ENCODE results near the gene KRT79. TPM values are rescaled to one million over a fixed set of nuclear protein-coding genes. Genes with fewer than 3 reads are reported as not detected.

Gene KRT79
- total RNA-seq, 1 experiment from 2014 or later, result 0.33 TPM

DNA sequence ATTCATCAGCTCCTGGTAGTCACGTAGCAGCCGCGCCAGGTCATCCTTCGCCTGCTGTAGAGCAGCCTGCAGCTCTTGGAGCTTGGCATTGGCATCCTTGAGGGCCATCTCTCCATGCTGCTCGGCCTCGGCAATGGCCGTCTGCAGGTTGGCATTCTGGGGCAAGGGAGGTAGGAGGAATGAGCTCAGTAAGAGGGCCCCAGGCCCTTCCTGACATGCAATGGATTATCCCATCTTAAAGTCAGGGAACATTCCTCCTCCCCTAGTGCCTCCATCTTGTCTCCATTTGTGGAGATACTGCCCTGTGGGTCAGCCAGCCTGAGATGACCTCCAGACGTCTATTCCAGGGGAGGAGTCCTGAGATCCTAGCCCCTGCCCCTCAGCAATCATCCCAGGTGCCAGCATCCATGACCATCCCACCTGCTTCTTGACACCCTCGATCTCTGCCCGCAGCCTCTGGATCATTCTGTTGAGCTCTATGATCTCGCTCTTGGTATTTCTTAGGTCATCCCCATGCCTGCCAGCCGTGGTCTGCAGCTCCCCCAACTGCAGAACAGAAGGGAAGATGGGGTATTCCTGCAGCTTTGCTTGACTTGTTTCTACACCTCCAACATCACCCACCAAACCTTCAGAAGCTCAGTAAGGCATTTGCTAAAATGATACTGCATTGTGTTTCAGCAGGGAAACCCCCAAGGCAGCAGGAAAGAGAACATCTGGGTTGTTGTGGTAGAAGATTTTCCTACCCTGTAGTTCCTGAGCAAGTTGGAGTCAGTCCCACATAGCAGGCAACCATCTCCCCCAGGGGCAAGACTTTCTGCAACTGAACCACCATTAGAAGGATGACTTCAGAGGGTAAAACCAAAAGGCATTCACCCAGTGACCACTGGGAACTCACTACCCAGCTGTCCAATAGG lies 42.6 kb downstream of the KRT79 start:
- no peak for DNase-seq (ENCODE audit: low spot score)

DNA sequence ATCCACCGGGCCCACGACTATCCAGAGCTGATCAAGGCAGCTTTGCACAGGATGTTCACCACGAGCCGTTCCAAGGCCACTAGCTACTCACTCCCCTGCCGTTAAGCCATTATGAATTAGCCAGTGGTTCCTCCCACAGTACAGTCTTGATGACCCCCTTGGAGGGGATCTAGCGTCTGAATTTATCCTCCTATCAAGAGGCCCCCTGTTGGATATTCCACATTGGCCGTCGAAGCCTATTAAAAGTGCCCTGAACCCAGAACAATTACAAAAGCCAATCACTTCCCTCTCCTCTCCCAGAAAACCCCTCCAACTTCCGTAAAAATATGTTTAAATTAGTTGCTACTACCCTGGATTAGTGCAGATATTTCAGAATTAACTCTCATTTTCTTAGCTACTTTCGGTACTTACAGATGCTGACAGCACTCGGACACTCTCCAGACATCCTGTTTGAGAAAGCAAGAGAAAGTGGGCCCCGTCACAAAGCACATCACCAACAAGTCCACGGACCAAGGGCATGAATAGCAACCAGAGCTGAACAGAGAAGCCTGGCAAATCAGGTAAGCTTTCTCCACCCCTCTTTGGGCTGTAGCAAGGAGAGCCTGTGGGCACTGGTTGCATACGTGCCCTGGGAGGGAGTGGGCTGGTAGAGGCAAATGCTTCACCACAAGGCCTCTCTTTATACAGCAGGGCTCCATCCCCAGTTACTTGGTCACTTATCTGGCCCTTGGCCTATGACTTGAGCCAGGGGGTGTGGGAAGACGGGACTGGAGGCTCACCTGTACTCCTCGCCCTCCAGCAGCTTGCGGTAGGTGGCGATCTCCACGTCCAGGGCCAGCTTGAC lies 43.5 kb downstream of the KRT79 start:
- no peak for DNase-seq (ENCODE audit: low spot score)

DNA sequence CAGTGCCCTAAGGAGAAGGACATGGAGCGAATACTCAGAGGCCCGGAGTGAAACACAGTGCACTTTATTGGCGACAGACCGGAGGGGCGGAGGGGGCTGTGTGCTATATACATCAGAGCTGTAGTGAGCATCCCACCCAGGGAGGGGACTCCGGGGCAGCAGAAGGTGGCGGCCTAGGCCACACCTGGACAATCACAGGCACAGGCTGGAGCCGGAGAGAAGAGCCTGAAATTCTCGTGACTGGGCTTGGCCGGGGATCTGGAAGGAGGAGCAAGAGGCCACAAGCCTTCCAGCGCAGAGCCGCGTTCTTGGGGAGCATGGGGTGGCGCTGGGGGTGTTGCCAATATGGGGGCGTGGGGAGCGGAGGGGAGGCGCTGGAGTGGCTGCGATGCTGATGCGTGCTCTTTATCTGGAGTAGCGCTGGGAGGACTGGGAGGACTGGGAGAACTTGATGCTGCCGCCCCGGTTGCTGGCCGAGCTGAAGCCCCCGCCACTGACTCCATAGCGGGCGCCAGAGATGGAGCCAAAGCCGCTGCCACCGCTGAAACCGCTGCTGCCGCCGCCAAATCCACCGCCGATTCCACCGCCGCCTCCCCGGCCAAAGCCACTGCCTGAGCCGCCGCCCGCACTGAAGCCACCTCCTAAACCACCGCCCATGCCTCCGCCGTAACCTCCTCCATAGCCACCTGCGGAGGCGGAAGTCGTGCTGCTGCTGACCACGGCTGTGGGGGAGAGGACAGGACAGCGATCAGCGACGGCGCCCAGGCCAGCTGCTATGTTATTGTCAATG lies 44.3 kb downstream of the KRT79 start:
- DNase-seq (ENCODE audit: low spot score), result no peak

DNA sequence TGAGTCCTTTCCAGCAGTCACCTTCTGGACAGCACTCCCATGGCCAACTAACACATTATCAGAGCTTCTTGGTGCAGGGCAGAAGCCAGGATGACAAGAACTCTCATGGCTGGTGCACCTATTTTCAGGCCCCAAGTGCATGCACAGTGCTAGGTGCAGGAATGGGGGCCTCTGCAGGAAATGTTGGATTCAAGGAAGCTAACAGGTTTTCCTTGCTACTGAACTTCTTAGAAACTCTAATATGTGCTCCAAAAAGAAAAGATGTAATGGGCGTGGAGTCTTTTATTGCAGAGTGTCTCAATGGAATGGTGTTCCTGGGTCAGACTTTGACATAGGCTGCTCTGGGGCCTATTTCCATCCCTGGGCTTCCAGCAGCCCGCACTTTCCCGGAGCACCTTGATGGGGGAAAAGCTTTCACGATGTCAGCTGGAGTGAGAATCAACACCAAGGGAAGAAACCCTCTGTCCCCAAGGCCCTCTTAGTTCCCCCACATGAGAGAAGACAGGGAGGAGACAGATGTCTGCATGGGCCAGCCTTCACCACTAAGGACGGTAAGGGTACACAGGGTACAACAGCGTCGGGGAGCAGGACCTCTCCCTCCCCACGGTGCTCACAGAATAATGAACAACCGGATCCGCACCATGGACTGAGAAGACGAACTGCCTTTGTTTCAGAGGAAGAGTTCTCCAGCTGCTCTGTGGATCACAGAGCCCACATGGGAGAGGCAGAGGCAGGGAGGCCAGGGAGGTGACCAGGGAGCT lies 45.1 kb downstream of the KRT79 start:
- DNase-seq (ENCODE audit: low spot score), result no peak

DNA sequence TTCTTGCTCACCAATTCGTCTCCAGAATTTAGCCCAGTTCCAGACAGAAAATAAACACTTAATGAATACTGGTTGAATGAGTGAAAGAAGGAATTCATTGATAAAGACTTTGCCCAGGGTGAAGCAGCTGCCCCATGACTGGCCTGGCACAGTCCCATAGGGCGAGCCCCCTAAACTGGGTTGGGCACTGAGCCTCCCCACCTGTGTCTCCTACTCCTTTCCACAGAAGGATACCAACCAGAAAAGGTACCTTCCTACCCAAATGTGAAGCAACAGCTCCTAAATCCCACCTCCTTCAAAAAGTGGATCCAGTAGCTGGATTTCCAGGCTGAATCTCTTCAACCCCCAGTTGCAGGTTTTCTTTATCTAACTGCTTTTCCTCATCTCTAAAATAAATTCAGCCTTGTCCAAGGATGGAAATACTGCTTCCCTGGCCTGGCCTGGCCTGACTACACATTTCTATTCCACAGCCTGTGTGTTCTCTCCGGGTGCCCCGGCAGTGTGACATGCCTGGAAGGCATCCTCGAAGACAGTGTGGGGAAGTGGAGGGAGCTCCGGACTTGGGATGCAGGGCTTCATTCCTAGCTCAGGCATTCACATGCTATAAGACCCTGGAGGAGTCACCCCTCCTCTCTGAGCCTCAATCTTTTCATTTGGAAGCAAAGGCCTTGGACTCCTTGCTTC lies 45.8 kb downstream of the KRT79 start:
- DNase-seq (ENCODE audit: low spot score), result no peak

DNA sequence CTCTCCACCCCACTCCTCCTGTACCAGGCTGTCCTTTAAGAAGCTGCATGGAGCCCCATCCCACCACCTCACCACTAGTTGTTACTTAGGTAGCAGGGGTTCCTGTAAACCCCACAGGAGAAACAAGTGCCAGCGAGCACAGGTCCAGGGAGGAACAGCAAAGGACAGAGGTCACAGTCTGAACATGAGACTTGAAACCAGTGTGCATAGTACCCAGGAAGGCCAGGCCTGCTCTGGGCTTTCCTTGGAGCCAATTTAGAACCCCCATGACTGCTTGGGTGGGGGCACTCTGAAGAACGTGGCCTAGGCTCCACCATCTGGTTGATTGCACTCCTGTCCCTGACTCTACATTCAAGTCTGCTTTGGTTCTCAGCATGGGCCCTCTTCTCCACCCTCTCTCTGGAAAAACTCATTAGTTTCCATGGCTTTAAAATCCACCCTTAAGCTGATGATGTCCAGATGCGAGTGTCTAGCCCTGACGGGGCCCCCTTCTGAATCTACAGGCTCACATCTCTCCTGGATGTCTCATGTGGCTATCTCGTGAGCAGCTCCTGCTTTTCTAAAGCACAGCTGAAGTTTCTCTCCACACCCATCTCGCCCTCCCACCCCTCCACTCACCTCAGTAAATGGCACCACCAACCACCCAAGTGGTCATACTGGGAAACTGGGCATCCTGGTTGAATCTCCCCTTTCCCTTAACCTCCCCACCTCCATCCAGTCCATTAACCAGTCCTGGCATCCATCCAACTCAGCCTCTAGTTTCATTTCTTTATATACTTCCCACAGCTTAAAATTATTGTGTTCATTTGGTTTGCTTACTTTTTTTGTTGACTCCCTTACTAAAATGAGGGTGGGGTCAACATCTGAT lies 46.6 kb downstream of the KRT79 start:
- DNase-seq (ENCODE audit: low spot score), result no peak

DNA sequence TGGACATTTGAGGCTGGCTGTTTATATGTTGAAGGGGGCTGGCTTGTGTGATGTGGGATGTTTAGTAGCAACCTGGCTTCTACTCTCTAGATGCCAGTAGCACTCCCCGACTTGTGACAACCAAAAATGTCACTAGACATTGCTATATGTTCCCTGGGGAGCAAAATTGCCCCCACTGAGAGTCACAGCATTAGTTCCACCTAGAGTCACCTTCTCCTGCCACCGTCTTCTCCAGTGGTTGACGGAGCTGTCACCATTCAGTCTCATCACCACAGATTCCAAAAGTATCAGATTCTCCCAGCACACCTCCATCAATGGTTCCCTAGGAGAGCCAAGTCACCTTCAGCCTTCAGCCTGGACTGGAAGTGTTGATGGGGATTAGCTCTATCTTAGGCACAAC lies 49.2 kb downstream of the KRT79 start:
- no peak for DNase-seq (ENCODE audit: low spot score)

DNA sequence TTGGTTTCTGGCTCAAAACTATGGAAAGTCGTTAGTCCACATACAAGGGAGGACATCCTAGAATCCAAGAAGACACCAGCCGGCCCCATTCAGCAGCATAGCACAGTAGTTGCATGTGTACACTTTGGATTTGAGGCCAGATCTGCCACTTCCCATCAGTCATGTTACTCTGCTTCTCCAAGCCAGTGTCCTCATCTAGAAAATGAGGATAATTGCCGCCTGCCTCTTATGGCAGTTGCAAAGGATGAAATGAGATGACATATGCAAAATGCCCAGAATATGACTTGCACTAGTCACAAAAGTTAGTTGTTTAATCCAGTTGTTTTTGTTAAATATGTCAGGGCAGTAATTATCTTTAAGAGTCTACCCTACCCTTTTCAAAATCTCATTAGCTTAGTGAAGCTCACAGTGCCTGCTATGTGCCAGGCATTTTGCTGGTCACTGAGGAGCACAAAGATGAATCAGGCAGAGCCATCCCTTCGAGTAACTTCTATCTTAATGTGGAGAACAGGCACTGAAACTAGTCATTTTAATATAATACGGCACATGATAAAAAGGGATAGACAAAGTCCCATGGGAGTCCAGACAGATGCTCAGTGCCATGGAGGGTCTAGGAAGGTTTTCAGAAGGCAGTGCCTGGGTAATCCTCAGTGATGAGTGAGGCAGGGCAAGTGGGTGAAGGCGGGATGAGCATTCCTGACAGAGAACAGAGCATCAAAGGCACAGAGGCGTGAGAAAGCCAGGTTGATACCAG lies 50.4 kb downstream of the KRT79 start:
- no peak for DNase-seq (ENCODE audit: low spot score)

DNA sequence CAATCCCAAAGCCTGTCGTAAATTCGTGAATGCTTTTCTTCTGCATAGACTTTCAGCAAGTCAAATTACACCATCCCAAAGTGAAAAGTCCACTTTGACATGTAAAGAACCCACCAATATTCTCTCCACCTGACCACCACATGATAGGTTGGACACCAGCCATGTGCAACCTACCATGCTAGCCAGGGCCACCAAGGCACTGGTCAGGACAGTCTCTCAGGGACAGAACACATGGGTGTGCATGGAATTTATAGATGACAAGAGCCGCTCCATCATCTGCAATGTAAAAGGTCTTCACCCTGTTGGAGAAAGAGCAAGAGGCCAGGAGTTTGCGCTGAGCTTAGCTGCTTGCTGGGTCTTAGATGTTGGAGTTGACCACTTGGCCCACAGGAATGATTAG lies 51.6 kb downstream of the KRT79 start:
- DNase-seq (ENCODE audit: low spot score), result no peak

DNA sequence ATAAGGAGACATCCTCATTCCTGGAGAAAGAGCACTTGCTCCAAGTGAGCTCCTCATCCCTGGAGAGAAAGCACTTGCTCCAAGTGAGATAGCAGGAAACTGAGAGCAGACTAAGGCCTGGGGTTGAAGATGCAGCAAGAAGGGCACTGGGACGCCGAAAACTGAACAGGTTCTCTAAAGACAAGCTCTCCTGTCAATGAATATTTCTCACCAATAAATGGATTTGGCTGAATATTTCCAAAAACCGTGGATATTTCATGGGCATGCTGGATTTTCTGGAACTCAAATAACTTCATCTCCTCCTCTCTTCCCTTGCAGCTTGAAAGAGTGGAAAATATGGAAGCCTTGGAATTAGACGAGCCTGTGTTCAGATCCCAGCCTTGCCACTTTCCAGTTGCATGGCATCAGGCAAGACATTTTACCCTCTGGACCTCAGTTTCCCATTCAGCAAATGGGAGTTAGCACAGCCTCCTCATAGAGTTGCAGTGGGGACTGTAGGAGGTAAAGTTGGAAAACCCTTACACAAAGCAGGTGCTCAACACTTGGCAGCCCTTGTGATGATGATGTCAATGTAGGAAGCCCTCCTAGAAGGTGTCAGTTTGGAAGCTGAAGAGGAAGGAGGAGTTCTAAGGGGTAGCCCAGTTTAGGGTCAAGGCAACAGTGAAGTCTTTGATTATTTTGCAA lies 52.6 kb downstream of the KRT79 start:
- DNase-seq (ENCODE audit: low spot score), result no peak

DNA sequence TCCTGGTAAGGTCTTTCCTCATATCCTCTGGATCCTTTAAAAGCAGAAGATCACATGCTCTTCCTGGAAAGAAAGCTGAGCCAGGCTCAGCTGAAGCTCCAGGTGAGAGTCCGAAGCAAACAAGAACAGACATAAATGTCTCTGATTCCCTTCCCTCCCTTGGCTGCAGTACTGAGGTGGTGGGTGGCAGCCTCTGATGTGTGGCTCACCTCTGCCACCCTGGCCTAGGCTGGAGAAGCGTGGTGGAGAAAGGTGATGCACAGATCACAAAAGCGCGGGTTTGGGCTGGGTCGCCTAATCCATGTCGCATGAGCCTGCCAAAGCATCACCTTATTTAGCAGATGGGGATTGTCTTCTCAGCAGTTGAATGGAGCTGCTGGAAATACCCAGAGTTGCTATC lies 54.2 kb downstream of the KRT79 start:
- no peak for DNase-seq (ENCODE audit: low spot score)

DNA sequence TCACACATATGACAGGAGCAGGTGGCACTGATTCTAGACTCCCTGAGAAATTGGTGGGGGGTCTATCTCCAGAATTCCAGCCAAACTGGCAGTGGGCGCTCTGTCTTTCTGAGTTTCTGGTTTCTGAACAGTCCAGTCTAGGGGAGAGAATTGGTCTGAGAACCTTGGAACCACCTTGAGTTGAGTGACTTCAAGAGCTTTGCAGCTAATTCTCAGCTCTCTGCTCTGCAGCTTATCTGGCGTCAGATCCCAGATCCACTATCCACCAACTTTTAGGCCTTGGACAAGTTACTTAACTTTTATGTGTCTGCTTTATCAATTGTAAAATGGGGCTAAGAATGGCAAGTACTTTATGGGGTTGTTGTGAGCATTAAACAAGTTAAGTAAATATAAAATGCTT lies 55.3 kb downstream of the KRT79 start:
- DNase-seq (ENCODE audit: low spot score), result no peak

DNA sequence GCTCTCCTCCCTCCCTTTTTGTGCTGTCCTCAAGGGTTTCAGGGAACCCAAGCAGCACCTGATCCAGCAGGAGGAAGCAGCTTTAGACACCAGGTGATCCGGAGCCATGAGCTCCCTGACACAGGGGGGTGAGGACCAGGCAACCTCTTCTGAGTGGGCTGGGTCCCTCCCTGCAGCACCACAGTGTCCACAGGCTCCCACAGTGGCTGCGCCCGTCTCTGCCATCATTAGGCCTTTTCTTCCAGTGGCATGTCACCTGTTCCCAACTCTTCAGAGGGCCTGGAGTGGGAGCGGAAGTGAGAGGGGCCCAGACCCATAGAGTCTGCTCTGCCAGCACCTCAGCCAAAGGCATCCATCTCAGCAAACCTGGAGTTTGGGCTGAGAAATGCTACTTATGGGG lies 56.5 kb downstream of the KRT79 start:
- DNase-seq (ENCODE audit: low spot score), result no peak

DNA sequence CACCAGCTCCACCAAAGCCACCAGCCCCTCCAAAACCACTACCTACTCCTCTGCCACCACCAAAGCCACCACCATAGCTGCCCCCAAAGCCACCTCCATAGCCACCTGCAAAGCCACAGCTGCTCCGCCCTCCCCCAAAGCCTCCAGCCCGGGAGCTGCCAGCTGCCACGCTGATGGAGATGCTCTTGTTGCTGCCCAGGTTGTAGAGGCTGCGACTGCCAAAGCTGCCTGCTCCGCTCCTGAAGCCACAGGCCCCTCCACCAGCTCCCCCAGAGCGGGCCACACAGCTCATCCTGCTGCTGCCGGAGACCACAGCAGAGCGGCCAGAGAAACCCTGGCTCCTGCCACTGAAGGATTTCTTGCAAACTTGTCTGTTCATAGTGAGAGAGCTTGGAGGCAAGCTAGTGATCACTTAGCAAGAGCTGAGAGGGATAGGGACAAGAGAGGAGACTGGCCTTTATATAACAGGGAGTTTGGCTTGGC lies 57.2 kb downstream of the KRT79 start, which contains the start of gene KRT76:
KRT76 (minus strand) TSS at position 433 of the 483 bp plus-strand sequence; CDS start at position 379, 54 bp downstream.
- DNase-seq (ENCODE audit: low spot score), result no peak

DNA sequence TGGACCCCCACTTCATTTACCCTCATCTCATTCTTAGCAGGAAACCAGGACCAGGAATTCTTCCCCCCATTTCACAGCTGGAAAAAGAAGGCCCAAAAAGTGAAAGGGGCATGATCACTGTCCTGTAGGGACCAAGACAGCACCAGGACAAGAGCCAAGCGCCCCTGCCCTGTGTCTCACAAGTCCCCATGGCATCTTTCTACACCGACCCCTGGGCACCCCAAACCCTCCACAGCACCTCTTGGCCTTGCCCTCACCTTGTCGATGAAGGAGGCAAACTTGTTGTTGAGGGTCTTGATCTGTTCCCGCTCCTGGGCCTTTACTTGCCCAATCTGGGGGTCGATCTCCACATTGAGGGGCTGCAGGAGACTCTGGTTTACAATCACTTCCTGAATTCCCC lies 57.7 kb downstream of the KRT79 start:
- no peak for DNase-seq (ENCODE audit: low spot score)

DNA sequence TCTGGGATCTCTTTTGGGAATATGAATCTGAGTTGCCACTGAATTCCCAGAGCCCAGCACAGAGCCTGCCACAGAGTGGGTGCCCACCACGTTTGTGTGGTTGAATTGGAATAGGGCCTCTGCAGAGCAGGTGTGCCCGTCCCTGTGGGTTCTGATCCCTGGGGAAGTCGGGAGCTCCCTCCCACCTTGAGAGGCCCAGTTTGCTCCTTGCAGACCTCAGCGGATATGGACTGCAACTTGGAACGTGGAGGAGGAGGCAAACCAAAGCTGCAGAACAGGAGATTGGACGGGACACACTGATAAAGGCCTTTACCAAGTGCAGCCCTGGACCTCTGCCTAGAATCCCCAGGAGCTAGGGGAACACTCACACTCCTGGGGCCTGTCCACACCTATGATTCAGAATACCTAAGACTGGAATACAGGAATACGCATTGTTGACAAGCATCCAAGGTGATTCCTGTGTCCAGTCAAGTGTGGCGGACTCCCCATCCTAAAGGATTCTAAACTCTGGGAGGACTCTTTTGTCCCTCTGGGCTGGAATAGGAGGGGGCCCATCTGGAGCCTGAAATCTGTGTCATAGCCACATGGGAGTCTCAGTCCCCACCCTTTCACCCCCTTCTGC lies 59.4 kb downstream of the KRT79 start:
- DNase-seq (ENCODE audit: low spot score), result no peak

DNA sequence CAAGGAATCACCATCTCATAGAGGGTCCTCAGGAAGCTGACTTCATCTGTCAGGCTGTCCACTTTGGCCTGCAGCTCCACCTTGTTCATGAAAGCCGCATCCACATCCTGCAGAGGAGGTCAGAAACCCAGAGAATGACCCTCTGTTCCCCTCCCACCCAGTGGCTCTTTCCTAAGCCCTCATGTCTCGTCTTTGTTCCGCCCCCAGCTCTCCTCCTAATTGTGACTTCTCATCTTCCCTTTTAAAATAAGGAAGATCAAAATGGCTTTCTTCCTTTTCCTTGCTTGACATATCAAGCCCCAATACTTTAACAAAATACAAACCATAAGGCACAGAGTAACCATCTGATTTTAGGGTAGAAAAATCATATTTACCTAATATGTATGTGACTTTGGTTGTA lies 61.3 kb downstream of the KRT79 start:
- DNase-seq (ENCODE audit: low spot score), result no peak

DNA sequence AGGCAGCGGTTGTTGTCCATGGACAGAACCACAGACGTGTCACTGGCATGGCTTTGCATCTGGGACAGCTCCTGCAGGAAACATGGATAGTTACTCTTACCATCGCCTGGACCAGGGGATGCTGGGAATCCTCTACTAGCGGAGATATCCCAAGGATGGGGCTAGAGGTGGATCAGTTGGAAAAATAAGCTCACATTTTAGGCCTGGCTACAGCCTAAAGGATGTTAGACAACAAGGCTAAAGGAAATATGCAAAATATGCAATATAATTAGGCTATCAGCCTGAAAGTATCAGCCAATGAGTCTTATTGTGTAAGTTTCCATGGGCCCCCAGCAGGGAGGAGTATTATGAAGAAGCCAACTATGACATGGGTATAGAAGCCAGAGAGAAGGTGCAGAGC lies 61.9 kb downstream of the KRT79 start:
- DNase-seq (ENCODE audit: low spot score), result no peak
